Smooth muscle cell (in vitro differentiated cells): ENCODE data around the gene SIRPD. TPM values are rescaled to one million over a fixed set of nuclear protein-coding genes. Genes with fewer than 3 reads are reported as not detected.

Source experiments
- DNase-seq: peaks from one replicate; lab custom pipeline; 2025; ENCODE audit not compliant: unreplicated experiment; lab: John Stamatoyannopoulos, UW
- H2AFZ ChIP-seq: fragments of 200-600 bp; sonication (generic); 2 replicates; pipeline ENCODE4 v1.6.0; 2016; ENCODE audit warnings: antibody characterized with exemption, low read depth, mild to moderate bottlenecking
- H3F3A ChIP-seq: fragments of 200-600 bp; sonication (generic); 2 replicates; pipeline ENCODE4 v1.6.0; 2017; ENCODE audit warnings: antibody characterized with exemption, low read depth
- H3K27ac ChIP-seq: fragments of 200-600 bp; sonication (generic); 2 replicates; pipeline ENCODE4 v1.5.1; 2016; ENCODE audit warnings: low read depth, mild to moderate bottlenecking
- H3K27me3 ChIP-seq: fragments of 200-600 bp; sonication (generic); 2 replicates; pipeline ENCODE4 v1.6.1; 2016; ENCODE audit warnings: low read depth, mild to moderate bottlenecking
- H3K36me3 ChIP-seq: fragments of 200-600 bp; sonication (generic); 2 replicates; pipeline ENCODE4 v1.5.1; 2016; ENCODE audit warnings: low read depth
- H3K4me1 ChIP-seq: fragments of 200-600 bp; sonication (generic); 2 replicates; pipeline ENCODE4 v1.5.1; 2016; ENCODE audit warnings: low read depth
- H3K4me2 ChIP-seq: fragments of 200-600 bp; sonication (generic); 2 replicates; pipeline ENCODE4 v1.6.0; 2016; ENCODE audit warnings: mild to moderate bottlenecking
- H3K4me3 ChIP-seq: fragments of 200-600 bp; sonication (generic); 2 replicates; pipeline ENCODE4 v1.5.1; 2016; ENCODE audit warnings: mild to moderate bottlenecking
- H3K79me2 ChIP-seq: fragments of 200-600 bp; sonication (generic); 2 replicates; pipeline ENCODE4 v1.6.0; 2016; ENCODE audit warnings: low read depth, mild to moderate bottlenecking
- H3K9ac ChIP-seq: fragments of 200-600 bp; sonication (generic); 2 replicates; pipeline ENCODE4 v1.6.0; 2016; ENCODE audit warnings: low read depth
- H3K9me3 ChIP-seq: fragments of 200-600 bp; sonication (generic); replicated peaks from 2 replicates; pipeline ENCODE4 v1.5.1; 2016; ENCODE audit warnings: low read depth
- H4K20me1 ChIP-seq: fragments of 200-600 bp; sonication (generic); 2 replicates; pipeline ENCODE4 v1.6.0; 2016; ENCODE audit warnings: low read depth
- CTCF ChIP-seq: fragments of 200-600 bp; sonication (generic); IDR thresholded peaks from 2 replicates; pipeline ENCODE4 v1.5.1; 2017; ENCODE audit warnings: borderline replicate concordance, mild to moderate bottlenecking, antibody characterized with exemption; ENCODE audit not compliant: insufficient read depth, poor library complexity, severe bottlenecking
- WGBS: methylation state at CpG from one replicate; pipeline ENCODE4 v1.1.7; 2016; ENCODE audit warnings: low lambda C conversion rate; 5-methylcytosine and 5-hydroxymethylcytosine counted together
- polyA plus RNA-seq: library from polyadenylated mRNA; unstranded; fragments of >200 nt; fragmentation: Nextera tagmentation; extraction: Ambion mirVana; gene quantifications from 2 replicates; pipeline ENCODE4 v1.2.1, GENCODE V29; 2016
- total RNA-seq: library from RNA; depleted of rRNA; stranded (reverse); fragments of >200 nt; gene quantifications from 2 replicates; pipeline ENCODE4 v1.2.3, GENCODE V29; 2014

Gene SIRPD
- total and polyA plus RNA-seq, 2 experiments from 2014 or later: not detected

GRCh38 chr20:1493536-1493935, 64.0 kb downstream of the SIRPD start:
- Histone ChIP-seq H3K27me3 (no peaks in the 10 kb centered on the region), H3K79me2 (no peaks in the 10 kb centered on the region), H4K20me1 (no peaks in the 10 kb centered on the region), H3K36me3 (no peaks in the 10 kb centered on the region), H3F3A (no peaks in the 10 kb centered on the region), H3K27ac (no peak overlapping the region), H2AFZ (no peak overlapping the region), H3K9me3 (no peaks in the 10 kb centered on the region), H3K4me3 (no peak overlapping the region), H3K9ac (no peak overlapping the region), H3K4me2 (no peak overlapping the region), H3K4me1 (no peaks in the 10 kb centered on the region)
- 91% methylated on average over 1 of the region's 1 CpG for WGBS
- no peak for TF ChIP-seq CTCF
- DNase-seq: no peak

GRCh38 chr20:1491860-1492642, 65.5 kb downstream of the SIRPD start:
- Histone ChIP-seq H3K4me3 (no peak overlapping the region), H3K4me1 (no peaks in the 10 kb centered on the region), H3K27ac (no peak overlapping the region), H3F3A (no peaks in the 10 kb centered on the region), H3K9me3 (no peaks in the 10 kb centered on the region), H3K79me2 (no peaks in the 10 kb centered on the region), H3K36me3 (no peaks in the 10 kb centered on the region), H3K27me3 (no peaks in the 10 kb centered on the region), H4K20me1 (no peaks in the 10 kb centered on the region), H3K4me2 (no peak overlapping the region), H3K9ac (no peak overlapping the region), H2AFZ (no peak overlapping the region)
- DNase-seq: no peak
- TF ChIP-seq CTCF: no peak
- WGBS: 77% methylated on average over 2 of the region's 2 CpGs

- Histone ChIP-seq H4K20me1 (no peaks in the 10 kb centered on the region), H3K36me3 (no peaks in the 10 kb centered on the region), H3K9me3 (no peaks in the 10 kb centered on the region), H2AFZ (no peak within 1 kb of the TSS), H3K9ac (no peak within 1 kb of the TSS), H3K4me3 (no peak within 1 kb of the TSS), H3K4me2 (no peak within 1 kb of the TSS), H3K79me2 (no peaks in the 10 kb centered on the region), H3K27ac (no peak within 1 kb of the TSS), H3K27me3 (peaks cover 5% of the 10 kb centered on the region), H3F3A (no peaks in the 10 kb centered on the region), H3K4me1 (no peaks in the 10 kb centered on the region)
- WGBS: 96% methylated on average over 11 of the region's 11 CpGs
- TF ChIP-seq CTCF: no peak
- no peak for DNase-seq
These were observed 66.1 kb downstream of the SIRPD start, which contains the start of gene SIRPB2 for GRCh38 chr20:1491281-1491840. SIRPB2 (minus strand) TSS chr20:1491420; CDS start chr20:1491359, 61 bp downstream.
